Sigmoid colon (tissue), 4 donors: ENCODE measurements around the gene DLX1.

Source experiments
- CTCF ChIP-seq, 4 experiments: fragments of 450-650 bp in 3 of 4; fragments of 200-600 bp in 1 of 4; IDR thresholded peaks; one replicate each; pipeline ENCODE4 v1.5.1; 2016 to 2019; ENCODE audit warnings: antibody characterized with exemption in 4 of 4, mild to moderate bottlenecking in 3 of 4, moderate library complexity in 2 of 4
- EP300 ChIP-seq, 4 donors: sonication (generic); formaldehyde crosslinking; IDR thresholded peaks; one replicate each; pipeline ENCODE4 v1.6.1; 2017; ENCODE audit warnings: antibody characterized with exemption in 4 of 4
- POLR2A ChIP-seq, 2 donors: fragments of 450-650 bp; IDR thresholded peaks; one replicate each; pipeline ENCODE4 v1.6.1; 2016; ENCODE audit warnings: antibody characterized with exemption in 2 of 2, mild to moderate bottlenecking in 2 of 2, moderate library complexity in 2 of 2
- POLR2AphosphoS5 ChIP-seq, 4 donors: sonication (generic); formaldehyde crosslinking; IDR thresholded peaks; one replicate each; pipeline ENCODE4 v1.6.1; 2017; ENCODE audit warnings: antibody characterized with exemption in 4 of 4

GRCh38 chr2:172063446-172063845 is 21.9 kb upstream of the DLX1 start:
- TF ChIP-seq CTCF (IDR thresholded peaks at IDR 0.05) (no peak), POLR2A (IDR thresholded peaks at IDR 0.05) (no peak), EP300 (IDR thresholded peaks at IDR 0.05) (no peak), POLR2AphosphoS5 (IDR thresholded peaks at IDR 0.05) (no peak)
